Hindlimb muscle (tissue), 1 donor: ENCODE data around the gene KDM5B. TPM values are rescaled to one million over a fixed set of nuclear protein-coding genes. Genes with fewer than 3 reads are reported as not detected.

Experiments used
- DNase-seq: peaks from one replicate; pipeline ENCODE4 v3.0.0-alpha.2; 2013
- polyA plus RNA-seq: library from polyadenylated mRNA; unstranded; fragments of 120-200 nt; gene quantifications from one replicate; pipeline ENCODE4 v1.2.1, GENCODE V29; 2013; ENCODE audit not compliant: insufficient read length

KDM5B gene
- polyA plus RNA-seq, 1 donor, result 43.0 TPM

GRCh38 chr1:202711949-202712635, 96.1 kb downstream of the KDM5B start:
- no peak for DNase-seq

- peak; percentile 40 for DNase-seq
Observed at GRCh38 chr1:202710070-202711045, 97.9 kb downstream of the KDM5B start, which contains the start of gene SYT2. Gene SYT2, minus strand, starts transcription at chr1:202710454. Its CDS starts 104,682 bp downstream, at chr1:202605772.

GRCh38 chr1:202709276-202710041, 98.8 kb downstream of the KDM5B start:
- DNase-seq, result no peak

- DNase-seq, result no peak
Observed at GRCh38 chr1:202708456-202709275, 99.6 kb downstream of the KDM5B start.

- DNase-seq, result no peak
Observed at GRCh38 chr1:202706851-202707250, 101.4 kb downstream of the KDM5B start.

GRCh38 chr1:202704601-202705000, 103.6 kb downstream of the KDM5B start:
- no peak for DNase-seq

GRCh38 chr1:202703191-202703590, 105.0 kb downstream of the KDM5B start:
- no peak for DNase-seq

GRCh38 chr1:202702088-202702487, 106.1 kb downstream of the KDM5B start:
- DNase-seq, result no peak

GRCh38 chr1:202701200-202701599, 107.0 kb downstream of the KDM5B start:
- DNase-seq, result no peak

GRCh38 chr1:202700061-202700460, 108.2 kb downstream of the KDM5B start:
- no peak for DNase-seq

GRCh38 chr1:202698276-202698675, 109.9 kb downstream of the KDM5B start:
- DNase-seq, result no peak

GRCh38 chr1:202697038-202697437, 111.2 kb downstream of the KDM5B start:
- DNase-seq, result no peak

GRCh38 chr1:202694314-202694713, 113.9 kb downstream of the KDM5B start:
- no peak for DNase-seq

GRCh38 chr1:202692959-202693555, 115.2 kb downstream of the KDM5B start:
- DNase-seq, result peak; percentile 78

- DNase-seq, result no peak
Observed at GRCh38 chr1:202691816-202692215, 116.4 kb downstream of the KDM5B start.

- DNase-seq, result no peak
Observed at GRCh38 chr1:202689493-202690342, 118.5 kb downstream of the KDM5B start.

- DNase-seq, result no peak
Observed at GRCh38 chr1:202689082-202689481, 119.1 kb downstream of the KDM5B start.

GRCh38 chr1:202688401-202688800, 119.8 kb downstream of the KDM5B start:
- DNase-seq, result no peak

GRCh38 chr1:202687798-202688197, 120.4 kb downstream of the KDM5B start:
- no peak for DNase-seq

GRCh38 chr1:202687370-202687769, 120.9 kb downstream of the KDM5B start:
- no peak for DNase-seq
